Heart right ventricle (tissue), 16 donors: ENCODE measurements around the gene DNAH1. TPM values are rescaled to one million over a fixed set of nuclear protein-coding genes. Genes with fewer than 3 reads are reported as not detected.

Experiments
- ATAC-seq, 8 donors: fragments of 200-7000 bp; cut with Tn5 transposase; one replicate each; pipeline ENCODE4 v1.9.1; 2020; ENCODE audit warnings: mild to moderate bottlenecking in 8 of 8, moderate library complexity in 8 of 8, moderate number of reproducible peaks in 1 of 8
- DNase-seq, 2 donors: peaks; one replicate each; pipeline ENCODE4 v3.0.0-alpha.2; 2020
- H3K27ac ChIP-seq, 10 donors: fragments of 200-600 bp; sonication (generic) in 2 of 10; one replicate each; pipeline versions ENCODE4 v1.5.0 to v1.8.0; 2020 to 2022; ENCODE audit warnings: mild to moderate bottlenecking in 3 of 10
- H3K27me3 ChIP-seq, 7 donors: fragments of 200-600 bp; one replicate each; pipeline ENCODE4 v1.8.0; 2021 to 2022; ENCODE audit warnings: mild to moderate bottlenecking in 2 of 7
- H3K36me3 ChIP-seq, 9 donors: fragments of 200-600 bp; sonication (generic) in 1 of 9; one replicate each; pipeline versions ENCODE4 v1.5.0 to v1.8.0; 2020 to 2022; ENCODE audit warnings: mild to moderate bottlenecking in 2 of 9
- H3K4me1 ChIP-seq, 9 donors: fragments of 200-600 bp; sonication (generic) in 1 of 9; one replicate each; pipeline versions ENCODE4 v1.5.0 to v1.8.0; 2020 to 2022; ENCODE audit warnings: mild to moderate bottlenecking in 4 of 9
- H3K4me3 ChIP-seq, 10 donors: fragments of 200-600 bp; sonication (generic) in 2 of 10; one replicate each; pipeline versions ENCODE4 v1.5.0 to v1.8.0; 2020 to 2022; ENCODE audit warnings: mild to moderate bottlenecking in 7 of 10, moderate library complexity in 2 of 10
- H3K9me3 ChIP-seq, 11 donors: fragments of 200-600 bp in 10 of 11; sonication (generic) in 2 of 11; one replicate each; pipeline versions ENCODE4 v1.5.0 to v1.8.0; 2013 to 2022; ENCODE audit warnings: mild to moderate bottlenecking in 2 of 11, control low read depth in 1 of 11, moderate library complexity in 1 of 11
- WGBS, 2 donors: extraction: QIAGEN DNeasy Blood & Tissue Kit; methylation state at CpG; one replicate each; pipeline ENCODE4 v1.1.7; 2013; ENCODE audit warnings: inconsistent platforms in 1 of 2; 5-methylcytosine and 5-hydroxymethylcytosine counted together
- intact Hi-C, 10 donors: fragments of 100-400 bp; cut with DNase I; formaldehyde crosslinking; loops; one replicate each; pipeline versions ENCODE4 v1.11.1 to v1.14.2; 2022
- polyA plus RNA-seq, 2 donors: library from polyadenylated mRNA; stranded (reverse); fragments of 200-250 nt; gene quantifications; one replicate each; pipeline ENCODE4 v1.2.3, GENCODE V29; 2013
- total RNA-seq, 10 donors: library from RNA; stranded (reverse); fragmentation: NEBNext Ultra II Directional in 3 of 10; extraction: Animal tissue kit (Norgen Biotek cat#: 25700) in 3 of 10; gene quantifications; one replicate each; pipeline versions ENCODE4 v1.2.1 to v1.2.4, GENCODE V29; 2021 to 2023
- TF ChIP-seq, protein P1 (sequence below), 9 donors: fragments of 200-600 bp; sonication (generic) in 2 of 9; IDR thresholded peaks; one replicate each; pipeline versions ENCODE4 v1.5.0 to v1.8.0; 2021 to 2022; ENCODE audit warnings: antibody characterized with exemption in 9 of 9, mild to moderate bottlenecking in 5 of 9, moderate library complexity in 1 of 9
- donor health status: Arrhythmogenic right ventricular cardiomyopathy.
- donor health status: ischemic (EF 13 %, LVEDD 7.1; RV severe dilation, severe dysfunction).
- donor health status: healthy with polysubstance abuse.
- donor health status: DM: no; HTN: yes; CAD: no.
- donor health status: DM: no; HTN: no; CAD: no.
- donor health status: ischemic (EF 25% LVEDD 6.9; RV normal size, moderate dysfunction).
- donor health status: ischemic (EF 25% LVEDD 5.7; RV mildly dilated, moderate dysfunction).
- donor health status: healthy.
- donor health status: DM: yes; HTN: yes; CAD: no.
- donor health status: Ischemic cardiomyopathy.
- donor health status: ischemic (EF 35%, LVEDD 5.7; RV mildly dilated, moderate dysfunction).
- donor health status: nonischemic (EF 11% LVEDD 7.7; RV severe dilation, severe dysfunction).
- donor health status: DM: yes; HTN: yes; CAD: no.
- donor health status: PGD.
- donor health status: ischemic (EF 29% LVEDD 5.4; RV normal size, mild dysfunction).
- donor health status: nonischemic (EF 23%, LVEDD 6.1; RV moderate dilation, normal function).

Gene DNAH1
- total and polyA plus RNA-seq, 12 donors: 0.99 to 6.4 (median 2.8) TPM

- Histone ChIP-seq H3K36me3 (peaks cover 0 to 9% (median 0%) of the 10 kb centered on the region in 9 donors), H3K27me3 (no peaks in the 10 kb centered on the region), H3K9me3 (no peaks in the 10 kb centered on the region), H3K27ac (peak overlapping the region in 3 of 10 donors; percentile 9 to 51 (median 25)), H3K4me3 (peak overlapping the region in 3 of 10 donors; percentile 42 to 48 (median 47)), H3K4me1 (peaks cover 0 to 46% (median 18%) of the 10 kb centered on the region in 9 donors)
- WGBS, 2 donors: 94 to 96% methylated on average over 23 of the region's 23 CpGs
- TF ChIP-seq, protein P1, sequence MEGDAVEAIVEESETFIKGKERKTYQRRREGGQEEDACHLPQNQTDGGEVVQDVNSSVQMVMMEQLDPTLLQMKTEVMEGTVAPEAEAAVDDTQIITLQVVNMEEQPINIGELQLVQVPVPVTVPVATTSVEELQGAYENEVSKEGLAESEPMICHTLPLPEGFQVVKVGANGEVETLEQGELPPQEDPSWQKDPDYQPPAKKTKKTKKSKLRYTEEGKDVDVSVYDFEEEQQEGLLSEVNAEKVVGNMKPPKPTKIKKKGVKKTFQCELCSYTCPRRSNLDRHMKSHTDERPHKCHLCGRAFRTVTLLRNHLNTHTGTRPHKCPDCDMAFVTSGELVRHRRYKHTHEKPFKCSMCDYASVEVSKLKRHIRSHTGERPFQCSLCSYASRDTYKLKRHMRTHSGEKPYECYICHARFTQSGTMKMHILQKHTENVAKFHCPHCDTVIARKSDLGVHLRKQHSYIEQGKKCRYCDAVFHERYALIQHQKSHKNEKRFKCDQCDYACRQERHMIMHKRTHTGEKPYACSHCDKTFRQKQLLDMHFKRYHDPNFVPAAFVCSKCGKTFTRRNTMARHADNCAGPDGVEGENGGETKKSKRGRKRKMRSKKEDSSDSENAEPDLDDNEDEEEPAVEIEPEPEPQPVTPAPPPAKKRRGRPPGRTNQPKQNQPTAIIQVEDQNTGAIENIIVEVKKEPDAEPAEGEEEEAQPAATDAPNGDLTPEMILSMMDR (IDR thresholded peaks at IDR 0.05): no peak
- ATAC-seq (no peak), DNase-seq (no peak)
- intact Hi-C loops: no loop called here
These were observed 125.1 kb downstream of the DNAH1 start for GRCh38 chr3:52441091-52441771.

GRCh38 chr3:52441772-52442332, 125.7 kb downstream of the DNAH1 start:
- TF ChIP-seq, protein P1 (IDR thresholded peaks at IDR 0.05): no peak
- Histone ChIP-seq H3K27me3 (no peaks in the 10 kb centered on the region), H3K9me3 (no peaks in the 10 kb centered on the region), H3K36me3 (peaks cover 0 to 9% (median 0%) of the 10 kb centered on the region in 9 donors), H3K4me3 (peak overlapping the region in 3 of 10 donors; percentile 42 to 48 (median 47)), H3K27ac (peak overlapping the region in 4 of 10 donors; percentile 9 to 51 (median 24)), H3K4me1 (peaks cover 2 to 46% (median 15%) of the 10 kb centered on the region in 9 donors)
- intact Hi-C loops: no loop called here
- ATAC-seq (no peak), DNase-seq (no peak)
- WGBS, 2 donors: 89 to 94% methylated on average over 18 of the region's 18 CpGs

- H3K36me3 ChIP-seq: peaks cover 0 to 9% (median 0%) of the 10 kb centered on the region in 9 donors
- no peaks in the 10 kb centered on the region for H3K27me3 ChIP-seq
- TF ChIP-seq, protein P1 (IDR thresholded peaks at IDR 0.05): no peak
- ATAC-seq (no peak), DNase-seq (no peak)
- intact Hi-C loops: no loop called here
- H3K4me3 ChIP-seq: peak overlapping the region in 8 of 10 donors; percentile 16 to 48 (median 42)
- no peaks in the 10 kb centered on the region for H3K9me3 ChIP-seq
- peak overlapping the region in 5 of 10 donors; percentile 1 to 67 (median 52) for H3K27ac ChIP-seq
- WGBS, 2 donors: 92 to 93% methylated on average over 16 of the region's 16 CpGs
- peaks cover 3 to 42% (median 13%) of the 10 kb centered on the region in 9 donors for H3K4me1 ChIP-seq
These were observed 126.5 kb downstream of the DNAH1 start for GRCh38 chr3:52442409-52443267.

DNA sequence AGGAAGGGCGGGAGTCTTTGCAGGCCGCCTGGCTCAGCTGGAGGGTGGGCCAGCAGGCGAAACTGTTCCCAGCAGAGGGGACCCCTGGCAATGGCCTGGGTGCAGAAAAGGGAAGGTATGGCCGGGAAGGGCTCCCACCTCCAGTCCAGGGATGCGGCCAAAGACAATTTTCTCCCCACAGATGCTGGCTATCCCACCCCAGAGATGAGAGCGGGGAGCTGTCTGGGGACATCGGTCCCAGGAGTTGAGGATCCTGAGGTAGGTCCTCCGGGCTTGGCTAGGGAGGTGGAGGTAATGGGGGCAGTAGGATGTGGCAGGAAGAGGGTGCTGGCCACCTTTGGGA, 127.1 kb downstream of the DNAH1 start:
- H3K4me3 ChIP-seq: peak overlapping the region in 8 of 10 donors; percentile 16 to 48 (median 42)
- H3K27me3 ChIP-seq: no peaks in the 10 kb centered on the region
- DNase-seq (no peak), ATAC-seq (no peak)
- intact Hi-C loops: no loop called here
- TF ChIP-seq, protein P1 (IDR thresholded peaks at IDR 0.05): no peak
- WGBS, 2 donors: 89 to 92% methylated on average over 8 of the region's 8 CpGs
- H3K9me3 ChIP-seq: no peaks in the 10 kb centered on the region
- peaks cover 3 to 36% (median 12%) of the 10 kb centered on the region in 9 donors for H3K4me1 ChIP-seq
- H3K36me3 ChIP-seq: peaks cover 0 to 9% (median 0%) of the 10 kb centered on the region in 9 donors
- H3K27ac ChIP-seq: peak overlapping the region in 5 of 10 donors; percentile 51 to 67 (median 53)
